Measurements from ENCODE around the gene SPON1.

Gene SPON1

DNA sequence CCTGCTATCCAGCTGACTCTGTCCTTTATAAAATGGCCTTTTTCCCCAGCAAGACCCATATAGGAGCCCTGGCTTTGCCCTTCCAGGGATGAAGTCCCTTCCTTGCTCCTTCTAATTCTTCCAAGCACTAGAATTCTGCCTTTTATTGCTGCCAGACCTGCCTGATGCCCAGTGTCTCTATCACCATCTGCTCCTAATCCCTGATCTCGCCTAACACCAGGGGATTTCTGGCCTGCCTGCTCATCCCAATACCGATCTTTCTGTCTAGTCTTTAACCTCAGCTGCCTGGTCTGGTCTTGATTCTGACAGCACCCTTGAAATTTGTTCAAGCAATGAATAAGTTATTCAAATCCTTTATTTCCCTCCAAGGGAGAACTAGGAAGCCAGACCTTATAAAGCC, 150.2 kb downstream of the SPON1 start:
- no peak overlapping the region for H3K9ac ChIP-seq (ENCODE audit: low read length)
- H3K27me3 ChIP-seq (ENCODE audit: control insufficient read depth in 1 of 2, insufficient read depth in 2 of 2, low read length in 2 of 2), result no peaks in the 10 kb centered on the region

DNA sequence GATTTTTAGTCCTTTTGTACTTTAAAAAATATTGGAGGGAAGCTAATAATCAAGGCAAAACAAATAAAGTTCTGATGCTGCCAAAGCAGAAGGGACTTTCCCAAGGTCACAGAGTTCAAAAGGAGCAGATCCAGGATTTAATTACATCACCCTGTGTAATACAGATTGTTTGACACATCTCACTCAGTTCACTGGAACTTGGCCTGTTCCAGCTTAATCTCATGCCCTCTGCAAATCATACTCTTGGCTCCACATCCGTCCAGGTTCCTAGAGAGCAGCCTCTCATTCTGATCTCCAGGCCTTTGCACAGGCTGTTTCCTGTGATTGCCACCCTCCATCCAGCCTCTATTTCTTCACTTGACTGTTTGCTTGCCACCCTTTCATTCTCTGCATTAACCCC, 151.7 kb downstream of the SPON1 start:
- Histone ChIP-seq H3K4me1 (ENCODE audit: insufficient read depth, low read length) (peaks cover 15% of the 10 kb centered on the region), H3K27me3 (ENCODE audit: control insufficient read depth in 1 of 2, insufficient read depth in 2 of 2, low read length in 2 of 2) (no peaks in the 10 kb centered on the region), H3K9ac (ENCODE audit: low read length) (no peak overlapping the region), H3K4me3 (ENCODE audit: low read depth in 1 of 2, low read length in 2 of 2) (no peak overlapping the region), H3K9me3 (ENCODE audit: low read length) (no peaks in the 10 kb centered on the region), H3K36me3 (ENCODE audit: insufficient read depth, low read length) (no peaks in the 10 kb centered on the region), H3K27ac (ENCODE audit: low read depth, low read length) (no peak overlapping the region)

More for the DNA sequence above, 150.2 kb downstream of the SPON1 start:
- no peaks in the 10 kb centered on the region for H3K9me3 ChIP-seq (ENCODE audit: low read length)
- no peaks in the 10 kb centered on the region for H3K36me3 ChIP-seq (ENCODE audit: insufficient read depth, low read length)
- H3K4me1 ChIP-seq (ENCODE audit: insufficient read depth, low read length), result peaks cover 3% of the 10 kb centered on the region
- H3K4me3 ChIP-seq (ENCODE audit: low read depth in 1 of 2, low read length in 2 of 2), result no peak overlapping the region
- H3K27ac ChIP-seq (ENCODE audit: low read depth, low read length), result no peak overlapping the region

DNA sequence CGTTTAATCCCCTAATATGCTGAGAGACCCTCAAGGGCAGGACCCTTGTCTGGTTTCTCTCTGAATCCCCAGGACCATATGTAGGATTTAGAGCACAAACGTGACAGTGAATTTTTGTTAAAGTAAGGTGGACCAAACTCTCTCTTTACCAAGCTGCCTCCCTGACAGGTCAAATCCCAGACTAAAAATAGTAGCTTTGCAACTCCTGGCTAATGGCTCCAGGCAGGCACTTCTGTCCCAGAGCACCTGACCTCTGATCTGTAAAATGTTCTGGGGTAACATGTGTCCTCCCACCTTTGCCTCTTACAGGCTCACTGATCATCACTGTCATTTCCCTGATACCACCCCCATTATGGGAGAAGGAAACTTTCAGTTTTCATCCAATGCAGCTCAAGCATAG, 152.3 kb downstream of the SPON1 start:
- no peak overlapping the region for H3K9ac ChIP-seq (ENCODE audit: low read length)
- no peak overlapping the region for H3K27ac ChIP-seq (ENCODE audit: low read depth, low read length)
- no peak overlapping the region for H3K4me3 ChIP-seq (ENCODE audit: low read depth in 1 of 2, low read length in 2 of 2)
- H3K9me3 ChIP-seq (ENCODE audit: low read length), result no peaks in the 10 kb centered on the region
- H3K4me1 ChIP-seq (ENCODE audit: insufficient read depth, low read length), result peaks cover 15% of the 10 kb centered on the region
- H3K36me3 ChIP-seq (ENCODE audit: insufficient read depth, low read length), result no peaks in the 10 kb centered on the region
- no peaks in the 10 kb centered on the region for H3K27me3 ChIP-seq (ENCODE audit: control insufficient read depth in 1 of 2, insufficient read depth in 2 of 2, low read length in 2 of 2)

GRCh38 chr11:14117632-14118031, 155.1 kb downstream of the SPON1 start:
- H3K27ac ChIP-seq (ENCODE audit: low read depth, low read length), result no peak overlapping the region
- no peaks in the 10 kb centered on the region for H3K9me3 ChIP-seq (ENCODE audit: low read length)
- peaks cover 15% of the 10 kb centered on the region for H3K4me1 ChIP-seq (ENCODE audit: insufficient read depth, low read length)
- no peaks in the 10 kb centered on the region for H3K36me3 ChIP-seq (ENCODE audit: insufficient read depth, low read length)
- no peak overlapping the region for H3K9ac ChIP-seq (ENCODE audit: low read length)
- H3K27me3 ChIP-seq (ENCODE audit: control insufficient read depth in 1 of 2, insufficient read depth in 2 of 2, low read length in 2 of 2), result no peaks in the 10 kb centered on the region
- no peak overlapping the region for H3K4me3 ChIP-seq (ENCODE audit: low read depth in 1 of 2, low read length in 2 of 2)

- no peaks in the 10 kb centered on the region for H3K27me3 ChIP-seq (ENCODE audit: control insufficient read depth in 1 of 2, insufficient read depth in 2 of 2, low read length in 2 of 2)
- H3K9ac ChIP-seq (ENCODE audit: low read length), result no peak overlapping the region
- no peak overlapping the region for H3K27ac ChIP-seq (ENCODE audit: low read depth, low read length)
- H3K4me1 ChIP-seq (ENCODE audit: insufficient read depth, low read length), result peaks cover 15% of the 10 kb centered on the region
- no peaks in the 10 kb centered on the region for H3K36me3 ChIP-seq (ENCODE audit: insufficient read depth, low read length)
- no peak overlapping the region for H3K4me3 ChIP-seq (ENCODE audit: low read depth in 1 of 2, low read length in 2 of 2)
- no peaks in the 10 kb centered on the region for H3K9me3 ChIP-seq (ENCODE audit: low read length)
These were observed 155.5 kb downstream of the SPON1 start for GRCh38 chr11:14118072-14118471.

GRCh38 chr11:14119357-14119756, 156.8 kb downstream of the SPON1 start:
- no peak overlapping the region for H3K27ac ChIP-seq (ENCODE audit: low read depth, low read length)
- no peaks in the 10 kb centered on the region for H3K9me3 ChIP-seq (ENCODE audit: low read length)
- peaks cover 15% of the 10 kb centered on the region for H3K4me1 ChIP-seq (ENCODE audit: insufficient read depth, low read length)
- no peaks in the 10 kb centered on the region for H3K36me3 ChIP-seq (ENCODE audit: insufficient read depth, low read length)
- no peak overlapping the region for H3K4me3 ChIP-seq (ENCODE audit: low read depth in 1 of 2, low read length in 2 of 2)
- H3K27me3 ChIP-seq (ENCODE audit: control insufficient read depth in 1 of 2, insufficient read depth in 2 of 2, low read length in 2 of 2), result no peaks in the 10 kb centered on the region
- no peak overlapping the region for H3K9ac ChIP-seq (ENCODE audit: low read length)

DNA sequence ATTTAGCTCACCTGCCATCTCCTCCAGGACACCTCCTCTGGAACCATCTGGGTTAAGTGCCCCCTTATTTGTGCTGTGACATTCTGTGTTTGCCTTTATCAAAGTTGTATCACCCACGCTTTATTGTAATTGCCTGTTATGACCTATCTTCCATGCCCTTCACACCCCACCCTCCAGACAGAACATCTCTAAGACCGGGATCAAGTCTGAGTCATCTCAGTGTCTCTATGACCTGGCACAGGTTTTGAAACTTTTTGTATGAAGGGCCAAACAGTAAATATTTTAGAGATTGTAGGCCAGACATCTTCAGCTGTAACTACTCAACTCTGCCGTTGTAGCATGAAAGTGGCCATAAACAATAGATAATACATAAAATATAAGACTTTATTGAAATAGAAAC, 161.8 kb downstream of the SPON1 start:
- no peak overlapping the region for H3K27ac ChIP-seq (ENCODE audit: low read depth, low read length)
- H3K4me3 ChIP-seq (ENCODE audit: low read depth in 1 of 2, low read length in 2 of 2), result no peak overlapping the region
- no peaks in the 10 kb centered on the region for H3K4me1 ChIP-seq (ENCODE audit: insufficient read depth, low read length)
- no peaks in the 10 kb centered on the region for H3K9me3 ChIP-seq (ENCODE audit: low read length)
- H3K27me3 ChIP-seq (ENCODE audit: control insufficient read depth in 1 of 2, insufficient read depth in 2 of 2, low read length in 2 of 2), result no peaks in the 10 kb centered on the region
- no peak overlapping the region for H3K9ac ChIP-seq (ENCODE audit: low read length)
- H3K36me3 ChIP-seq (ENCODE audit: insufficient read depth, low read length), result no peaks in the 10 kb centered on the region

DNA sequence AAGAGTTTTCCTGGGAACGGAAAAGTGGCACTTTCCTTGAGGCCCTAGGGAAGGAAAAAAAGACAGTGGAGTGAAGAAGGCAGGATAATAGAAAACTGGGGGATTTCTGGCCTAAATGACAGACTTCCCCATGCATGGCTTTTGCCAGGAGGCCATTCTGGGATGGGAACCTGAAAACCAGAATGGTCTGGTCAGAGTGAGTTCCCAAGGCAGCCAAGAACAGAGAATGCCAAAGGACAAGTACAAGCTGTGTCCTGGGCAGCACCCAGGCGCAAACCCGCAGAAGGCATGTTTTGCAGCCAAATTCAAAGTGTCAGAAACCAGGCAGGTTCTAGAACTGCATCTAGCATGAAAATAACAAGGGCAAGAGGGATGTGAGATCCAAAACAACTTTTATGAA, 162.4 kb downstream of the SPON1 start:
- Histone ChIP-seq H3K36me3 (ENCODE audit: insufficient read depth, low read length) (no peaks in the 10 kb centered on the region), H3K4me3 (ENCODE audit: low read depth in 1 of 2, low read length in 2 of 2) (no peak overlapping the region), H3K4me1 (ENCODE audit: insufficient read depth, low read length) (no peaks in the 10 kb centered on the region), H3K27ac (ENCODE audit: low read depth, low read length) (no peak overlapping the region), H3K9me3 (ENCODE audit: low read length) (no peaks in the 10 kb centered on the region), H3K27me3 (ENCODE audit: control insufficient read depth in 1 of 2, insufficient read depth in 2 of 2, low read length in 2 of 2) (no peaks in the 10 kb centered on the region), H3K9ac (ENCODE audit: low read length) (no peak overlapping the region)

DNA sequence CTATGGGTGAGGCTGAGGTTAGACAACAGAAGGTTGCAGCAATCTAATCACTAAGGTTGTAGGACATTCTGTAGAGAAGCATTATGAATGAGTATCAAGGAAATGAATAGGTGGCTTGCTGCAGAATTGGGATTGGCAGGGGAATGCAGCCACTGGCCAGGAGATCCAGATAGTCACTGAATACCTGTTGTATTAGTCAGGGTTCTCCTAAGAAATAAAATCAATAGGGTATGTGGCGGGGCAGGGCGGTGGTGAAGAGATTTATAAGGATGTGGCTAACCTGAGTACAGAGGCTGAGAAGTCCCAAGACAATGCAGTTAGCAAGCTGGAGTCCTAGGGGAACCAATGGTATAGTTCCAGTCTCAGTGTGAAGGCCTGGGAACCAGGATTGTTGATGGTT, 163.0 kb downstream of the SPON1 start:
- Histone ChIP-seq H3K4me3 (ENCODE audit: low read depth in 1 of 2, low read length in 2 of 2) (no peak overlapping the region), H3K36me3 (ENCODE audit: insufficient read depth, low read length) (no peaks in the 10 kb centered on the region), H3K27ac (ENCODE audit: low read depth, low read length) (no peak overlapping the region), H3K27me3 (ENCODE audit: control insufficient read depth in 1 of 2, insufficient read depth in 2 of 2, low read length in 2 of 2) (no peaks in the 10 kb centered on the region), H3K4me1 (ENCODE audit: insufficient read depth, low read length) (no peaks in the 10 kb centered on the region), H3K9ac (ENCODE audit: low read length) (no peak overlapping the region), H3K9me3 (ENCODE audit: low read length) (no peaks in the 10 kb centered on the region)

GRCh38 chr11:14127679-14128078, 165.2 kb downstream of the SPON1 start:
- no peaks in the 10 kb centered on the region for H3K9me3 ChIP-seq (ENCODE audit: low read length)
- H3K36me3 ChIP-seq (ENCODE audit: insufficient read depth, low read length), result no peaks in the 10 kb centered on the region
- H3K4me3 ChIP-seq (ENCODE audit: low read depth in 1 of 2, low read length in 2 of 2), result no peak overlapping the region
- no peaks in the 10 kb centered on the region for H3K27me3 ChIP-seq (ENCODE audit: control insufficient read depth in 1 of 2, insufficient read depth in 2 of 2, low read length in 2 of 2)
- H3K27ac ChIP-seq (ENCODE audit: low read depth, low read length), result no peak overlapping the region
- no peak overlapping the region for H3K9ac ChIP-seq (ENCODE audit: low read length)
- H3K4me1 ChIP-seq (ENCODE audit: insufficient read depth, low read length), result no peaks in the 10 kb centered on the region

GRCh38 chr11:14132312-14132711, 169.8 kb downstream of the SPON1 start:
- Histone ChIP-seq H3K9ac (ENCODE audit: low read length) (no peak overlapping the region), H3K4me1 (ENCODE audit: insufficient read depth, low read length) (no peaks in the 10 kb centered on the region), H3K36me3 (ENCODE audit: insufficient read depth, low read length) (no peaks in the 10 kb centered on the region), H3K27ac (ENCODE audit: low read depth, low read length) (no peak overlapping the region), H3K4me3 (ENCODE audit: low read depth in 1 of 2, low read length in 2 of 2) (no peak overlapping the region), H3K9me3 (ENCODE audit: low read length) (no peaks in the 10 kb centered on the region), H3K27me3 (ENCODE audit: control insufficient read depth in 1 of 2, insufficient read depth in 2 of 2, low read length in 2 of 2) (no peaks in the 10 kb centered on the region)

DNA sequence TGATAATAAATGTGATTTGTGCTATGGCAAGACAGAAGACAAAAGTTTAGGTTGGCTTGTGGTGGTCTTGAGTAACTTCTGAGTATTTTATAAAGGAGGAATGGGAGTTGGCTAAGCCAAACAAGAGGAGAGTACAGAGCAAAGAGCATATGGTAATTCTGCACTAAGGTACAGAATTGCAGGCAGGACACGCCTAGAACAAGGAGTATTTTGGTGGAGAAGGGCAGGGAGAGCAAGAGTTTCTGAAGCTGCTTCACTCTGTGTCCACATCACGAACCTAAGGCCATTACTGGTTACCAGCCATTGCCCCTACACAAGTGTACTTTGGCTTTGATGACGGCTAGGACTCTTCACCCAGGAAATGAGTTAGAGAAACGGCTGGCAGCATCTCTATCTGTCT, 170.9 kb downstream of the SPON1 start:
- Histone ChIP-seq H3K4me3 (ENCODE audit: low read depth in 1 of 2, low read length in 2 of 2) (no peak overlapping the region), H3K27me3 (ENCODE audit: control insufficient read depth in 1 of 2, insufficient read depth in 2 of 2, low read length in 2 of 2) (no peaks in the 10 kb centered on the region), H3K36me3 (ENCODE audit: insufficient read depth, low read length) (no peaks in the 10 kb centered on the region), H3K9me3 (ENCODE audit: low read length) (no peaks in the 10 kb centered on the region), H3K9ac (ENCODE audit: low read length) (no peak overlapping the region), H3K4me1 (ENCODE audit: insufficient read depth, low read length) (no peaks in the 10 kb centered on the region), H3K27ac (ENCODE audit: low read depth, low read length) (no peak overlapping the region)

All from muscle layer of colon (tissue), 2 donors.